Fibroblast of lung (primary cell): ENCODE measurements around the gene MMAA.

Experiments
- CTCF ChIP-seq, 2 donors: IDR thresholded peaks in 1 of 2; conservative IDR thresholded peaks in 1 of 2; 1 replicate in 1 of 2; 2 replicates in 1 of 2; pipeline ENCODE4 v1.5.1; 2011 to 2012; ENCODE audit warnings: low read length in 2 of 2, control low read depth in 1 of 2, inconsistent platforms in 1 of 2, low read depth in 1 of 2, mild to moderate bottlenecking in 1 of 2
- EZH2 ChIP-seq: IDR thresholded peaks from 2 replicates; pipeline ENCODE4 v1.5.1; 2012; ENCODE audit warnings: low read length, control low read depth, mild to moderate bottlenecking; ENCODE audit errors: missing control alignments

GRCh38 chr4:145589916-145590702 is 29.1 kb upstream of the MMAA start:
- no peak for TF ChIP-seq CTCF (conservative IDR thresholded peaks at IDR 0.05 in 1 of 2, IDR thresholded peaks at IDR 0.05 in 1 of 2; ENCODE audit: low read depth in 1 of 2, low read length in 2 of 2)
- no peak for TF ChIP-seq EZH2
